GM21423 (cell line): ENCODE measurements around the gene LRRC25.

Source experiments
- ATAC-seq: cut with Tn5 transposase; IDR thresholded peaks from one replicate; pipeline ENCODE4 v1.9.1; 2021; ENCODE audit warnings: mild to moderate bottlenecking, moderate library complexity; ENCODE audit not compliant: unreplicated experiment

The LRRC25 gene

GRCh38 chr19:18348171-18348570 lies 49.3 kb downstream of the LRRC25 start:
- no peak for ATAC-seq

- ATAC-seq = no peak
Observed at GRCh38 chr19:18346091-18346490, 51.3 kb downstream of the LRRC25 start.

GRCh38 chr19:18345296-18345695 lies 52.1 kb downstream of the LRRC25 start:
- no peak for ATAC-seq

- ATAC-seq = no peak
Observed at GRCh38 chr19:18344582-18344950, 52.9 kb downstream of the LRRC25 start.

GRCh38 chr19:18342090-18342632 lies 55.3 kb downstream of the LRRC25 start:
- ATAC-seq = no peak
